Measurements from ENCODE around the gene NOTCH3.

Gene NOTCH3

GRCh38 chr19:15235781-15236180, 35.0 kb upstream of the NOTCH3 start:
- no peak for DNase-seq (ENCODE audit: low spot score)

DNA sequence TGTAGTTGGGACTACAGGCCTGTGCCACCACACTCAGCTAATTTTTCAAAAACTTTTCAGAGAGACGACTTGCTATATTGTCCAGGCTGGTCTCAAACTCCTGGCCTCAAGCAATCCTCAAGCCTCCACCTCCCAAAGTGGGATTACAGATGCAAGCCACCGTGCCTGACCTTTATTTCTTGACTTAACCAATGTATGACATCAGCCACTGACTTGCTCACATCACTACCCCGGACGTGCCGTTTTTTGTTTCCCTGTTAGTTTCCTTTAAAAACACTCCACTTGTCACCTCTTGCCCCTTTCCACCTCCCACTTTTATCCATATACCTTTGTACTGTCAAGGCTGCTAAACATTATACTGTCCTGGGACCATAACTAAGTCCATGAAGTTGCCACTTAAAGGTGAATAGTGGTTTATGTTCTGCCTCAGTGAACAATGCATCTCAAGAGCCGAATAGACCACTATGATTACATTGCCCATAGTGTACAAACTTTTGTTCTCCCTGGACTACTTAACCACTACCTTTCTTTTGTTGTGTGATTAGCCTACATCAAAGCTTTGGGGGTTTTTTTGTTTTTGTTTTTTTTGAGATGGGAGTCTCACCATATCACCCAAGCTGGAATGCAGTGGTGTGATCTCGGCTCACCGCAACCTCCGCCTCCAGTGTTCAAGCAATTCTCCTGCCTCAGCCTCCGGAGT, 33.8 kb upstream of the NOTCH3 start:
- DNase-seq (ENCODE audit: low spot score), result no peak

- no peak for DNase-seq (ENCODE audit: low spot score)
These were observed 30.5 kb upstream of the NOTCH3 start for GRCh38 chr19:15231271-15231670.

- DNase-seq (ENCODE audit: low spot score), result no peak
These were observed 26.5 kb upstream of the NOTCH3 start for GRCh38 chr19:15227261-15227660.

- DNase-seq (ENCODE audit: low spot score), result no peak
These were observed 25.0 kb upstream of the NOTCH3 start for GRCh38 chr19:15225760-15226159.

DNA sequence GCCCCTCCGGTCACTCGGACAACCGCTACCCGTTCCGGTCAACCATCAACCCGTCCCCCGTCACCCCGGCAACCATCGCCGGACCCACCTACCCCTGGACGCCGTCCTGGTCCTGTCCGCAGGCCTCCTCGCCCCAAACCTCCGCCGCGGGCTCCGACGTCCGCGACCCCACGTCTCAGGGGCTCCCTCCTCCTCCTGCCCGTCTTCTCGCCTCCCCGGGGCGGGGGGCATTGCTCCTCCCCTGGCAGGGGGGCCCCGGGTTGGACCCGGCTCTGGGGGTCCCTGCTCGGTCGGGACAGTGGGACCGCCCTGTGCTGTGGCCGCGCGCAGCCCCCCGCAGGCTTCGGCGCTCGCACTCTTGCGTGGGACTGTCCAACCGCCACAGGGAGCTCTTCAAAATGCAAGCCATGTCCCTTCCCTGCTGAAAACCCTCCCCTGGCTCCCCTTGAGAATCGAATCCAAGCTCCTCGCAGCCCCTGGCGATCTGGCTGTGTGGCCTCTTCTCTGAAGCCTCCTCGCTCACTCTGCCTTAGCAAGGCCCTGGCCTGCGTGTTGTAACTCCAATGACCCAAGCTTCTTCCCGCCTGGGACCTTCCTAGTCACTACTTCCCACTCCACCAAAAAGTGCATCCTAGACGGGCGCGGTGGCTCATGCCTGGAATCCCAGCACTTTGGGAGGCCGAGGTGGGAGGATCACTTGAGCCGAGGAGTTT, 23.0 kb upstream of the NOTCH3 start:
- DNase-seq (ENCODE audit: low spot score), result no peak

- DNase-seq (ENCODE audit: low spot score), result peak; percentile 94
These were observed 22.2 kb upstream of the NOTCH3 start for GRCh38 chr19:15222738-15223648.

GRCh38 chr19:15220833-15221232, 20.0 kb upstream of the NOTCH3 start:
- no peak for DNase-seq (ENCODE audit: low spot score)

DNA sequence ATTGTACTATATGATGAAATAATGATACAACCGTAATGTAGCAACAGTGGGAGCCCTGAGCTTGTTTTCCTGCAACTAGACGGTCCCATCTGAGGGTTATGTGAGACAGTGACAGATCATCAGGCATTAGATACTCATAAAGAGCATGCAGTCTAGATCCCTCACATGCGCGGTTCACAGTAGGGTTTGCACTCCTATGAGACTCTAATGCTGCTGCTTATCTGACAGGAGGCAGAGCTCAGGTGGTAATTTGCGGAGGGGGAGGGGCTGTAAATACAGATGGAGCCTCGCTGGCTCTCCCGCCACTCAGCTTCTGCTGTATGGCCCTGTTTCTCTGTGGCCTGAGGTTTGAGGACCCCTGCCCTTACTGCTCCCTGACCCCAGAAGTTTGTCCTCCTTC, 17.7 kb upstream of the NOTCH3 start:
- no peak for DNase-seq (ENCODE audit: low spot score)

DNA sequence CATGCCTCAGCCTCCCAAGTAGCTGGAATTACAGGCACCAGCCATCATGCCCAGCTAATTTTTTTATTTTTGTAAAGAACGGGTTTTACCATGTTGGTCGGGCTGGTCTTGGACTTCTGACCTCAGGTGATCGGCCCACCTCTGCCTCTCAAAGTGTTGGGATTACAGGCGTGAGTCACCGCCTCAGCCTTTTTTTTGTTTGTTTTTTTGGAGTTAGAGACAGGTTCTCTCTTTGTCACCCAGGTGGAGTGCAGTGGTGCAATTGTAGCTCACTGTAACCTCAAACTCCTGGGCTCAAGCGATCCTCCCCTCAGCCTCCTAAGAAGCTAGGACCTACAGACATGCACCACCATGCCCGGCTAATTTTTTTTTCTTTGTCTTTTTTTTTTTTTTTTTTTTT, 15.6 kb upstream of the NOTCH3 start:
- no peak for DNase-seq (ENCODE audit: low spot score)

DNA sequence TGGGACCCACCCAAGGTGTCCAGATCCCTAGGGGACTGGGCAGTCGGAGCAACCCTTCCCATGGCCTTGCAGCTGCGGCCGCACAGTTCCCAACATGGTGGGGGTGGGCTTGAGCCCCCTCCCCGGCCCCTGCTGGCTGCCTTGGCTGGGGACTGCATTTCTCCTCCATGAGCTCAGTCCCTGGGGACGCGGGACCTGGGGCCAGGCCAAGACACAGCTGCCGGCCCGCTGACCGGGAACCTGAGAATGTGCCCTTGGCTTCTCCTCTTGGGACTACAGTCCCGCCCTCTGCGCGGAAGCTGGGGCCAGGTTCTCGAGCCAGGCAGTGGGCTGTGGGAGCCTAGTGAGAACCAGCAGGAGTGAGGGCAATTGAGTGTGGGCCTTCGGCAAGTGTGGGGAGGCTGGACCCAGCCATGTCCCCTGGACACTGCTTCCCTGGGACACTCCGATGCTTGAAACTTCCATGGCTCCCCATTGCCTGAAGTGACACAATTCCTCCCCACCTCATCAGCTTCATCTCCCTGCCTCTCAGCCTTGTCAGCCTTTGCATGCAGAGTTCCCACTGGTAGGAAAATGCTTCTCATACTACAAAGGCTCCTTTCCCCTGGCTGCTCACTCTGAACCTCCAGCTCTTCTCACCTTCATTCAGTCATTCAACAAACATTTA, 13.1 kb upstream of the NOTCH3 start:
- DNase-seq (ENCODE audit: low spot score), result no peak

- DNase-seq (ENCODE audit: low spot score), result no peak
These were observed 11.9 kb upstream of the NOTCH3 start for GRCh38 chr19:15212711-15213110.

DNA sequence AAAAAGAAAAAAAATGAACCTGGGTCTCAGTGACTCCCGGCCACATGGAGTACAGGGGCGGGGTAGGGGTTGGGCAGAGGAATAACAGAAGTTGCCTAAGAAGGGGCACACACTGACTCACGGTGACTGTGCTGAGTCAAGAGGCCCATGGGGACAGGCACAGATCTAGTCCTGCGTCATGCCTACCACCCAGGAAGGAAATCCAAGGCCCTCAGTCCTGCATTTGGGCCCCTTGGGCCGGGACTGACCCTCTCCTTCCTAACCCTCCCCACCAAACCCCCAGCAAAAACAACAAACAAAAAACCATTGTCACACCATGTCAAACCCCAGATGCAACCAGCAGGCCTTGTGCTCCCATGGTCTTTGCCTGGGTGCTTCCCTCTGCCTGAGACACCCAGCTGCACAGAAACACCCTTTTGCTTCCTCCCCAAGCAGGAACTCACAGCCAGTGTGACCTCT, 9.6 kb upstream of the NOTCH3 start:
- DNase-seq (ENCODE audit: low spot score), result no peak

DNA sequence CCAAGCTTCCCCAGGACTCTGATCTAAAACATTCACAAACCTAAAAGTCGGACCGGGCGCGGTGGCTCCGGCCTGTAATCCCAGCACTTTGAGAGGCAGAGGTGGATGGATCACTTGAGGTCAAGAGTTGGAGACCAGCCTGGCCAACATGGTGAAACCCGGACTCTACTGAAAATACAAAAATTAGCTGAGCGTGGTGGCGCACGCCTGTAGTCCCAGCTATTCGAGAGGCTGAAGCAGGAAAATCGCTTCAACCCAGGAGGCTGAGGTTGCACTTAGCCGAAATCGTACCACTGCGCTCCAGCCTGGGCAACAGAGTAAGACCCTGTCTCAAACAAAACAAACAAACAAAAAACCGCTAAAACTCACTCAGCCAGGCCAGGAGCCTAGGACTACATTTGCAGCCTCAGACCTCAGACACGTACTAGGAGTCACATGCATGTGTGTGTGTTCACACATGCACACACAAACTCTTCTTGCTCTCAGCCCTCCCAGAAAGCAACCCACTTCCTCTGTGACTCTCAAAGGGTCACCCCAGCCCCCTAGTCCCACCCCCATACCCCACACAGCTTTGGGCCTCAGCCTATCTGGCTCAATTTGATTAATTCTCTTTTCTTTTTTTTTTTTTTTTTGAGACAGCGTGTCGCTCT, 704 bp upstream of the NOTCH3 start:
- DNase-seq (ENCODE audit: low spot score), result peak; percentile 24

- DNase-seq (ENCODE audit: low spot score), result no peak
These were observed 888 bp downstream of the NOTCH3 start for GRCh38 chr19:15199661-15200552.

GRCh38 chr19:15198951-15199660, 1.7 kb downstream of the NOTCH3 start:
- DNase-seq (ENCODE audit: low spot score), result peak; percentile 22

DNA sequence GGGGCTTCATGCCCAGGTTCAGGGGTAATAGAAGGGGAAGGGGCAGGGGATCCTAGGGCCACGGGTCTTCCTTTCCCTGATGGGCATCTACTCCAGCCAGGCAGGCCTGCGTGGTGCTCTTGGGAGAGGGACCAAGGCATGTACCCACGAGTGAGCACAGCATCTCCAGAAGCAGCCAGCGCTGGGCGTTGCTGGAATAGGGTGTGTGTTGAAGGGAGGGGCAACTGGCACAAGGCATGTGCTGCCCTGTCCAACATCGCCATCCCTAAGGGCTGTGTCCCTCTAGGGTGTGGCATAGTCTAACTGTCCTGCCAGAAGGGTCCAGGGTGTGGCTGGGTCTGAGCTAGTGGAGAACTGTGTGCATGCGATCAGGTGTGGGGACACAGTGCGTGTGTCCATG, 2.9 kb downstream of the NOTCH3 start:
- DNase-seq (ENCODE audit: low spot score), result peak; percentile 40

- DNase-seq (ENCODE audit: low spot score), result peak; percentile 88
These were observed 3.4 kb downstream of the NOTCH3 start for GRCh38 chr19:15197275-15197941.

GRCh38 chr19:15196360-15197005, 4.3 kb downstream of the NOTCH3 start:
- peak; percentile 53 for DNase-seq (ENCODE audit: low spot score)

All from NAMALWA (cell line).